Thoracic aorta (tissue), 2 donors: ENCODE measurements around the gene MRPS15. TPM values are rescaled to one million over a fixed set of nuclear protein-coding genes. Genes with fewer than 3 reads are reported as not detected.
"Not testable (repeated sequence)": the region's sequence is repeated elsewhere in the genome, so short reads cannot be mapped to it uniquely, and the experiment has no call there.

Experiments used
- ATAC-seq: fragments of 150-250 bp; one replicate; pipeline ENCODE4 v1.8.0; 2017; ENCODE audit warnings: low read depth; ENCODE audit not compliant: insufficient number of reproducible peaks, low FRiP score
- DNase-seq: peaks from one replicate; pipeline ENCODE4 v3.0.0-alpha.2; 2020; ENCODE audit warnings: low spot score
- H3K27ac ChIP-seq, 2 donors: fragments of 200-600 bp; sonication (generic); 1 replicate in 1 of 2; 2 replicates in 1 of 2; pipeline ENCODE4 v1.5.1; 2016; ENCODE audit warnings: mild to moderate bottlenecking in 2 of 2, moderate library complexity in 2 of 2
- H3K27me3 ChIP-seq: fragments of 200-600 bp; sonication (generic); replicated peaks from 2 replicates; pipeline ENCODE4 v1.6.0; 2016; ENCODE audit warnings: mild to moderate bottlenecking; ENCODE audit not compliant: insufficient read depth
- H3K36me3 ChIP-seq: fragments of 200-600 bp; sonication (generic); one replicate; pipeline ENCODE4 v1.5.1; 2016
- H3K4me1 ChIP-seq, 2 donors: fragments of 200-600 bp; sonication (generic); 1 replicate in 1 of 2; 2 replicates in 1 of 2; pipeline versions ENCODE4 v1.5.1 to v1.6.0; 2016; ENCODE audit warnings: low read depth in 2 of 2, mild to moderate bottlenecking in 1 of 2; ENCODE audit not compliant: control insufficient read depth in 1 of 2
- H3K4me3 ChIP-seq: fragments of 200-600 bp; sonication (generic); 2 replicates; pipeline ENCODE4 v1.5.1; 2016; ENCODE audit warnings: mild to moderate bottlenecking
- H3K9me3 ChIP-seq: fragments of 200-600 bp; sonication (generic); 2 replicates; pipeline ENCODE4 v1.5.1; 2016
- total RNA-seq, 2 donors: library from RNA; depleted of rRNA; stranded (reverse); fragments of >200 nt; gene quantifications; one replicate each; pipeline versions ENCODE4 v1.1.0 to v1.2.3, GENCODE V29; 2016
- TF ChIP-seq, protein P1 (sequence below): fragments of 200-600 bp; sonication (generic); IDR thresholded peaks from one replicate; pipeline ENCODE4 v1.5.1; 2019; ENCODE audit warnings: antibody characterized with exemption

Gene MRPS15
- total RNA-seq: 10 to 100 TPM; 27.4 to 42.9 TPM

- Histone ChIP-seq H3K27me3 (no peaks in the 10 kb centered on the region), H3K9me3 (no peaks in the 10 kb centered on the region), H3K4me1 (peaks cover 11 to 18% of the 10 kb centered on the region in 2 donors), H3K27ac (peak within 1 kb of the TSS; percentile 88 to 94), H3K36me3 (peaks cover 11% of the 10 kb centered on the region), H3K4me3 (peak within 1 kb of the TSS; percentile 95)
- TF ChIP-seq, protein P1, sequence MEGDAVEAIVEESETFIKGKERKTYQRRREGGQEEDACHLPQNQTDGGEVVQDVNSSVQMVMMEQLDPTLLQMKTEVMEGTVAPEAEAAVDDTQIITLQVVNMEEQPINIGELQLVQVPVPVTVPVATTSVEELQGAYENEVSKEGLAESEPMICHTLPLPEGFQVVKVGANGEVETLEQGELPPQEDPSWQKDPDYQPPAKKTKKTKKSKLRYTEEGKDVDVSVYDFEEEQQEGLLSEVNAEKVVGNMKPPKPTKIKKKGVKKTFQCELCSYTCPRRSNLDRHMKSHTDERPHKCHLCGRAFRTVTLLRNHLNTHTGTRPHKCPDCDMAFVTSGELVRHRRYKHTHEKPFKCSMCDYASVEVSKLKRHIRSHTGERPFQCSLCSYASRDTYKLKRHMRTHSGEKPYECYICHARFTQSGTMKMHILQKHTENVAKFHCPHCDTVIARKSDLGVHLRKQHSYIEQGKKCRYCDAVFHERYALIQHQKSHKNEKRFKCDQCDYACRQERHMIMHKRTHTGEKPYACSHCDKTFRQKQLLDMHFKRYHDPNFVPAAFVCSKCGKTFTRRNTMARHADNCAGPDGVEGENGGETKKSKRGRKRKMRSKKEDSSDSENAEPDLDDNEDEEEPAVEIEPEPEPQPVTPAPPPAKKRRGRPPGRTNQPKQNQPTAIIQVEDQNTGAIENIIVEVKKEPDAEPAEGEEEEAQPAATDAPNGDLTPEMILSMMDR: no peak
- ATAC-seq (peak; percentile 89), DNase-seq (peak; percentile 90)
Measured at GRCh38 chr1:36463803-36464604, at the start of gene MRPS15. MRPS15 (minus strand) TSS chr1:36464384; CDS start chr1:36464275, 109 bp downstream.

DNA sequence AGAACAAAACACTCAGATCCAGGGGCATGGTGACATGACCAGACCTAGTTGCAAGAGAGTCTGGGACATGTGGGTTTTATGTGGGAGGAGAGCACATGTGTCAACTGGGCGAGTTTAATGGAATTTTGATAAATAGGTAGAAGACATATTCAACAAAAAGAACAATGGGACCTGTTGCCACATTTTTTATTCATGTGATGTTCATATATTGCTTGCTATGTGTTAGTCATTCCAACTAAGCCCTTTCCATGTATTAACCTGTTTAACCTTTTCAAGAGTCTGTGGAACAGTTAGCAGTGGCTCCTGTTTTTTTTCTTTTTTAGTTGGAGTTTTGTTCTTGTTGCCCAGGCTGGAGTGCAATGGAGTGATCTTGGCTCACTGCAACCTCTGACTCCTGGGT, 48.7 kb upstream of the MRPS15 start:
- Histone ChIP-seq H3K4me3 (no peak overlapping the region), H3K27ac (no peak overlapping the region), H3K4me1 (no peaks in the 10 kb centered on the region), H3K27me3 (no peaks in the 10 kb centered on the region), H3K9me3 (no peaks in the 10 kb centered on the region), H3K36me3 (no peaks in the 10 kb centered on the region)
- TF ChIP-seq, protein P1: no peak
- ATAC-seq (no peak), DNase-seq (no peak)

DNA sequence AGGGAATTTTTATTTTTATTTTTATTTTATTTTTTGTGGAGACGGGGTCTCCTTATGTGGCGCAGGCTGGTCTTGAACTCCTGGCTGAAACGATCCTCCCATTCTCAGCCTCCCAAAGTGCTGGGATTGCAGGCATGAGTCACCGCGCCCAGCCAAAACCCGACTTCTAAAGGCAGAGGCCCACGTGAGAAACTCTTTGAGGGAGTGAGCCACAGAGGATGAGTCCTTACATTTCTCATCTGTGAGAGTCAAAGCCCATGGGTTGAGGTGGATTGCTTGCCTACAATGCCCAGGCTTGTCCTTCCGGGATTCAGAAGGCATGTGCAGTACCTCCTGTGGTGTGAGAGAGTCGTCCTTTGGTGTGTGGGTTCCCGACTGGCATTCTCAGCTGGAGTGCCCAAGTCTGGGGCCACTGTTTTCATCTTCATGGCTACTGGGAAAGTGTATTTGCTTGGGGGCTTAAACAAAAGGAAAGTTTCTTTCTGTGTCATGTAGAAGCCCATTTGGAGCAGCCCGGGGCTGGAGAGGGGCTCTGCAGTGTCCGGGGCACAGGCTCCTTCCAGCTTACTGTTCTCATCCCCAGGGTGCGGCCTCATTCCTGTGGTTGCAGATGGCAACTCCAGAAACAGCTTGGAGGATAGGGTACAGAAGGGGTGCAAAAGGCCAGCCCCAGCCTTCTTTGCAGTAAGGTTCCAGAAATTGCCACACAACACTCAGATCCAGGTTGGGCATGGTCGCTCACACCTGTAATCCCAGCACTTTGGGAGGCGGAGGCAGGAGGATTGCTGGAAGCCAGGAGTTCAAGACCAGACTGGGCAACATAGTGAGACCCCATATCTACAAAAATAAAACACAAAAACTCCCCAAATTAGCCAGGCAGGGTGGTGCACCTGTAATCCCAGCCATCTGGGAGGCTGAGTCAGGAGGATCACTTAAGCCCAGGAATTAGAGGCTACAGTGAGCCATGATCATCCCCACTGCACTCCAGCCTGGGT, 47.9 kb upstream of the MRPS15 start:
- TF ChIP-seq, protein P1: no peak
- Histone ChIP-seq H3K4me1 (no peaks in the 10 kb centered on the region), H3K36me3 (no peaks in the 10 kb centered on the region), H3K27me3 (no peaks in the 10 kb centered on the region), H3K4me3 (no peak overlapping the region), H3K9me3 (no peaks in the 10 kb centered on the region), H3K27ac (no peak overlapping the region)
- DNase-seq (no peak), ATAC-seq (no peak)

- H3K27ac ChIP-seq, H3K36me3 ChIP-seq, DNase-seq, H3K4me1 ChIP-seq, H3K27me3 ChIP-seq, H3K4me3 ChIP-seq, H3K9me3 ChIP-seq, ATAC-seq: not testable (repeated sequence)
Measured at GRCh38 chr1:36511220-36511619, 47.0 kb upstream of the MRPS15 start.

DNA sequence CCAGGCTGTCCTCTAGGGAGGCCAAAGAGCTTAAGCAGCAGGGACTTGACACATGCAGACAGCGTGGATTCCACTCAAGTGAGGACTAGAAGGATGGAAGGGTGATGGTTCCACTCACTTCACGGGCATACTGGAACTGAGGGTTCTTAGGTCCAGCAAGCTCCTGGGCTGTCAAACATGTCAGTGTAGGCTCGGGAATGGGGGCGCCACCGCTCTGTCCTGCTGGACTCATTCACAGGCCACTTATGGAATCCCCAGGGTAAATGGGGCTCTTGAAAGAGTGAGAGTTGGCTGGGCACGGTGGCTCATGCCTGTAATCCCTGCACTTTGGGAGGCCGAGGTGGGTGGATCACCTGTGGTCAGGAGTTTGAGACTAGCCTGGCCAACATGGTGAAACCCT, 46.2 kb upstream of the MRPS15 start:
- no peaks in the 10 kb centered on the region for H3K9me3 ChIP-seq

More for the DNA sequence above, 46.2 kb upstream of the MRPS15 start:
- DNase-seq: no peak
- Histone ChIP-seq H3K27ac (no peak overlapping the region), H3K27me3 (no peaks in the 10 kb centered on the region), H3K36me3 (no peaks in the 10 kb centered on the region), H3K4me1 (no peaks in the 10 kb centered on the region), H3K4me3 (no peak overlapping the region)
- TF ChIP-seq, protein P1: no peak
- ATAC-seq: no peak
